ENCODE measurements around the gene CFAP61.

GRCh38 chr20:20161611-20162010, 109.3 kb downstream of the CFAP61 start:
- TF ChIP-seq ZNF785 (tag by site-specific recombination; IDR thresholded peaks at IDR 0.05) (no peak), ZNF416 (tag by site-specific recombination; IDR thresholded peaks at IDR 0.05) (no peak), SETDB1 (IDR thresholded peaks at IDR 0.05; ENCODE audit: insufficient read length, low read length) (no peak), YY1 (tag by site-specific recombination; IDR thresholded peaks at IDR 0.05) (no peak), ZNF654 (tag by site-specific recombination; IDR thresholded peaks at IDR 0.05; ENCODE audit: low read depth) (no peak), ZNF354C (tag by site-specific recombination; IDR thresholded peaks at IDR 0.05; ENCODE audit: borderline replicate concordance, low read depth) (no peak), PBX3 (CRISPR knock-in tag; IDR thresholded peaks at IDR 0.05) (no peak), CTCF (tag by site-specific recombination; IDR thresholded peaks at IDR 0.05) (no peak), SCRT1 (tag by site-specific recombination; IDR thresholded peaks at IDR 0.05; ENCODE audit: borderline replicate concordance) (no peak), ZNF221 (tag by site-specific recombination; IDR thresholded peaks at IDR 0.05; ENCODE audit: borderline replicate concordance) (no peak), ZBTB7A (tag by site-specific recombination; IDR thresholded peaks at IDR 0.05; ENCODE audit: low read depth) (no peak), ZFP41 (tag by site-specific recombination; IDR thresholded peaks at IDR 0.05; ENCODE audit: borderline replicate concordance) (no peak), KLF16 (tag by site-specific recombination; IDR thresholded peaks at IDR 0.05) (no peak), ZNF639 (tag by site-specific recombination; IDR thresholded peaks at IDR 0.05) (no peak)
